ENCODE data around the gene IDUA.
"Not testable (repeated sequence)": the region's sequence is repeated elsewhere in the genome, so short reads cannot be mapped to it uniquely, and the experiment has no call there.

IDUA gene

GRCh38 chr4:1045595-1046201 is 58.9 kb downstream of the IDUA start:
- Histone ChIP-seq H3K27me3 (ENCODE audit: insufficient read depth, poor library complexity, severe bottlenecking) (peaks cover 12% of the 10 kb centered on the region), H3K27ac (replicated peaks) (no peak overlapping the region), H3K4me3 (replicated peaks; ENCODE audit: insufficient read depth, low read length) (no peak overlapping the region)
- no peak for DNase-seq (ENCODE audit: low read depth in 1 of 2, low spot score in 1 of 2)
- TF ChIP-seq REST (IDR thresholded peaks at IDR 0.05; ENCODE audit: insufficient replicate concordance, low read depth) (no peak), SPI1 (IDR thresholded peaks at IDR 0.05; ENCODE audit: borderline replicate concordance, low read depth) (no peak), GABPA (IDR thresholded peaks at IDR 0.05; ENCODE audit: low read depth) (no peak), POLR2AphosphoS5 (IDR thresholded peaks at IDR 0.05; ENCODE audit: low read depth) (no peak), CTCF (IDR thresholded peaks at IDR 0.05; ENCODE audit: insufficient read depth, low read length) (no peak)

GRCh38 chr4:1046581-1047011 is 59.8 kb downstream of the IDUA start:
- not testable (repeated sequence) for H3K4me3 ChIP-seq (replicated peaks; ENCODE audit: insufficient read depth, low read length); H3K27ac ChIP-seq (replicated peaks); DNase-seq (ENCODE audit: low read depth in 1 of 2, low spot score in 1 of 2)
- peaks cover 12% of the 10 kb centered on the region for H3K27me3 ChIP-seq (ENCODE audit: insufficient read depth, poor library complexity, severe bottlenecking)

- no peak for TF ChIP-seq CTCF (IDR thresholded peaks at IDR 0.05; ENCODE audit: insufficient read depth, low read length)
- TF ChIP-seq SPI1 (IDR thresholded peaks at IDR 0.05; ENCODE audit: borderline replicate concordance, low read depth) = no peak
- TF ChIP-seq POLR2AphosphoS5 (IDR thresholded peaks at IDR 0.05; ENCODE audit: low read depth) = no peak
- no peak for TF ChIP-seq REST (IDR thresholded peaks at IDR 0.05; ENCODE audit: insufficient replicate concordance, low read depth)
- no peak for TF ChIP-seq GABPA (IDR thresholded peaks at IDR 0.05; ENCODE audit: low read depth)
- DNase-seq (ENCODE audit: low read depth in 1 of 2, low spot score in 1 of 2) = no peak
- H3K4me3 ChIP-seq (replicated peaks; ENCODE audit: insufficient read depth, low read length) = no peak overlapping the region
Observed at GRCh38 chr4:1047106-1047975, 60.5 kb downstream of the IDUA start.

GRCh38 chr4:1047976-1048772 is 61.3 kb downstream of the IDUA start:
- Histone ChIP-seq H3K27ac (replicated peaks) (no peak overlapping the region), H3K27me3 (ENCODE audit: insufficient read depth, poor library complexity, severe bottlenecking) (peaks cover 15% of the 10 kb centered on the region), H3K4me3 (replicated peaks; ENCODE audit: insufficient read depth, low read length) (no peak overlapping the region)
- TF ChIP-seq GABPA (IDR thresholded peaks at IDR 0.05; ENCODE audit: low read depth) = no peak
- no peak for DNase-seq (ENCODE audit: low read depth in 1 of 2, low spot score in 1 of 2)

More at GRCh38 chr4:1047106-1047975, 60.5 kb downstream of the IDUA start:
- Histone ChIP-seq H3K27ac (replicated peaks) (no peak overlapping the region), H3K27me3 (ENCODE audit: insufficient read depth, poor library complexity, severe bottlenecking) (peaks cover 12% of the 10 kb centered on the region)

All from HL-60 (cell line).